HG02642 (cell line): ENCODE data around the gene CIBAR2.

Source experiments
- ATAC-seq: cut with Tn5 transposase; IDR thresholded peaks from one replicate; pipeline ENCODE4 v1.9.1; 2021; ENCODE audit warnings: mild to moderate bottlenecking; ENCODE audit not compliant: unreplicated experiment, poor library complexity

Gene CIBAR2

GRCh38 chr16:85048921-85049562 lies 63.2 kb downstream of the CIBAR2 start:
- ATAC-seq, result no peak
